ENCODE measurements around the gene VASP. TPM values are rescaled to one million over a fixed set of nuclear protein-coding genes. Genes with fewer than 3 reads are reported as not detected.

The VASP gene
- total and polyA plus RNA-seq, 10 donors: 146 to 386 (median 199) TPM

DNA sequence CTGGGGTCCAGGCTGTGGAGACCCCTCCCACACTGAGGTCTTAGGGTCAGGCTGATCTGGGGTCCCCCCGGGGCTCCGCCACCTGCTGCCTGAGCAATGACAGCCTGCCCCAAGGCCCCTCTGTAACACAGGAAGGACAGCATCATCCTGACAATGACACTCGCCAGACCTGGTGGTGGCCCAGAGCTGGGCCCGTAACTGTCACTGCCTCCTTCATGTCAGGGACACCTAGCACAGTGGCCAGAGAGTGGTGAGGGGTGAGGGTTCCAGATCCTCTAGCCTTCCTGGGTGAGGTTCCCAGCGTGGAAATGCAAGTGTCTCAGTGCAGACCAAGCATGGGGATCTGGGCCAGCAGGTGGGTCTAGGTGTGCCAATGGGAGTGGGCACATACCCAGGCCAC, 49.6 kb downstream of the VASP start:
- TF ChIP-seq, protein P1, sequence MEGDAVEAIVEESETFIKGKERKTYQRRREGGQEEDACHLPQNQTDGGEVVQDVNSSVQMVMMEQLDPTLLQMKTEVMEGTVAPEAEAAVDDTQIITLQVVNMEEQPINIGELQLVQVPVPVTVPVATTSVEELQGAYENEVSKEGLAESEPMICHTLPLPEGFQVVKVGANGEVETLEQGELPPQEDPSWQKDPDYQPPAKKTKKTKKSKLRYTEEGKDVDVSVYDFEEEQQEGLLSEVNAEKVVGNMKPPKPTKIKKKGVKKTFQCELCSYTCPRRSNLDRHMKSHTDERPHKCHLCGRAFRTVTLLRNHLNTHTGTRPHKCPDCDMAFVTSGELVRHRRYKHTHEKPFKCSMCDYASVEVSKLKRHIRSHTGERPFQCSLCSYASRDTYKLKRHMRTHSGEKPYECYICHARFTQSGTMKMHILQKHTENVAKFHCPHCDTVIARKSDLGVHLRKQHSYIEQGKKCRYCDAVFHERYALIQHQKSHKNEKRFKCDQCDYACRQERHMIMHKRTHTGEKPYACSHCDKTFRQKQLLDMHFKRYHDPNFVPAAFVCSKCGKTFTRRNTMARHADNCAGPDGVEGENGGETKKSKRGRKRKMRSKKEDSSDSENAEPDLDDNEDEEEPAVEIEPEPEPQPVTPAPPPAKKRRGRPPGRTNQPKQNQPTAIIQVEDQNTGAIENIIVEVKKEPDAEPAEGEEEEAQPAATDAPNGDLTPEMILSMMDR (IDR thresholded peaks at IDR 0.05 in 8 of 11, conservative IDR thresholded peaks at IDR 0.05 in 3 of 11): no peak
- TF ChIP-seq POLR2AphosphoS5 (IDR thresholded peaks at IDR 0.05) (no peak), POLR2A (IDR thresholded peaks at IDR 0.05) (no peak)
- DNase-seq: no peak
- 86 to 100% (median 92%) methylated on average over 2 to 5 of the region's 5 CpGs for WGBS, 5 donors
- peaks cover 3 to 28% (median 12%) of the 10 kb centered on the region in 6 donors for H3K36me3 ChIP-seq
- no peak overlapping the region for H3K4me3 ChIP-seq
- no peaks in the 10 kb centered on the region for H3K27me3 ChIP-seq (replicated peaks in 1 of 7)
- no peaks in the 10 kb centered on the region for H3K9me3 ChIP-seq
- intact Hi-C loops (cut with DNase I; ENCODE audit: low total_unique reads): no loop called here
- no peak overlapping the region for H3K27ac ChIP-seq
- peaks cover 0 to 40% (median 20%) of the 10 kb centered on the region in 6 donors for H3K4me1 ChIP-seq

DNA sequence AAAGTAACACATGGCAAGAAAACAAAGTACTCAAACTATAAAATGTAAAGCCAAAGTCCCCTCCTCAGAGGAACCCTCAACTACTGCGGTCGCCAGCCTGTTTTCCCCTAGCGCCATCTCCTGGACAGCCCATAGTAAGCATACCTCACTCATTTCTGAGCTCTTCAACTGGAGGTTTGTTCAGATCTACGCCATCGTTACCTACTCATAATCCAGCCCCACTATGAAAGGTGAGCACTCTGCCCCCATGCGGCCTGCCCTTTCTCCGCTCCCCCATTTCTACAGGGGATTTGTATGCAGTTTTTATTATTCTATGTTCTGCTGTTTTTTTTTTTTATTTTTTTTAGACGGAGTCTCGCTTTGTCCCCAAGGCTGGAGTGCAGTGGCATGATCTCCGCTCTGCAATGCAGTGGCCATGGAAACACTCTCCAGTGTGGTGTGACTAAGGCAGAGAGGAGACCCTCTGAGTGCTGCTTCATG, 51.2 kb downstream of the VASP start:
- Histone ChIP-seq H3K9me3 (no peaks in the 10 kb centered on the region), H3K27ac (peak overlapping the region in 1 of 8 donors; percentile 23), H3K4me3 (no peak overlapping the region), H3K27me3 (replicated peaks in 1 of 7) (no peaks in the 10 kb centered on the region), H3K4me1 (peaks cover 0 to 56% (median 34%) of the 10 kb centered on the region in 6 donors), H3K36me3 (peaks cover 1 to 17% (median 3%) of the 10 kb centered on the region in 6 donors)
- intact Hi-C loops (cut with DNase I; ENCODE audit: low total_unique reads): no loop called here
- 31 to 41% (median 34%) methylated on average over 10 of the region's 10 CpGs for WGBS, 5 donors
- TF ChIP-seq POLR2AphosphoS5 (IDR thresholded peaks at IDR 0.05): peak in 1 of 3 donors; percentile 54
- no peak for TF ChIP-seq POLR2A (IDR thresholded peaks at IDR 0.05)
- TF ChIP-seq, protein P1 (IDR thresholded peaks at IDR 0.05 in 8 of 11, conservative IDR thresholded peaks at IDR 0.05 in 3 of 11): peak; percentile 53 to 86 (median 74)
- DNase-seq: peak; percentile 86

- Histone ChIP-seq H3K9me3 (no peaks in the 10 kb centered on the region), H3K4me3 (no peak overlapping the region), H3K36me3 (peaks cover 0 to 9% (median 0%) of the 10 kb centered on the region in 6 donors), H3K27me3 (replicated peaks in 1 of 7) (no peaks in the 10 kb centered on the region), H3K27ac (no peak overlapping the region), H3K4me1 (peaks cover 0 to 72% (median 49%) of the 10 kb centered on the region in 6 donors)
- intact Hi-C loops (cut with DNase I; ENCODE audit: low total_unique reads): no loop called here
- no peak for DNase-seq
- TF ChIP-seq POLR2A (IDR thresholded peaks at IDR 0.05): no peak
- TF ChIP-seq, protein P1 (IDR thresholded peaks at IDR 0.05 in 8 of 11, conservative IDR thresholded peaks at IDR 0.05 in 3 of 11): no peak
- TF ChIP-seq POLR2AphosphoS5 (IDR thresholded peaks at IDR 0.05): no peak
- WGBS, 5 donors: 83 to 95% (median 92%) methylated on average over 5 of the region's 5 CpGs
These were observed 52.8 kb downstream of the VASP start for GRCh38 chr19:45560038-45560437.

DNA sequence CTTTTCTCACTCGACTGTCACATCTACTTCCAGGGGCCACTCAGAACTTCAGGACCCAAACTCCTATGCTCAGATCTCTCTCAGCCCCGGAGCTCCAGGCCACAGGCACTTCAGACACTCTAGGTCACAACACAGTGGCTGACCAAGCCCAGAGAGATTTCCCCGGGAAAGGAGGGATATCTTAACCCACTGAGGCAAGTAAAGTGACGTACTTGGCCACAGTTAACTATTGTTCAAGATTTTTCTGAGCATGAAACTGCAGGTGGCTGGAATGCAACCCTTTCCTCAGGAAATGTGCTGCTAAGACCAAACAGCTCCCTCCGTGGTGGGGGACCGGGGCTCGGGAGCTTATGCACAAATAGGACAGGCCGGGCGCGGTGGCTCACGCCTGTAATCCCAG, 53.4 kb downstream of the VASP start:
- 82 to 93% (median 89%) methylated on average over 10 to 11 of the region's 11 CpGs for WGBS, 5 donors
- H3K9me3 ChIP-seq: no peaks in the 10 kb centered on the region
- H3K27ac ChIP-seq: peak overlapping the region in 2 of 8 donors; percentile 3 to 89
- intact Hi-C loops (cut with DNase I; ENCODE audit: low total_unique reads): no loop called here
- peaks cover 0 to 9% (median 0%) of the 10 kb centered on the region in 6 donors for H3K36me3 ChIP-seq
- DNase-seq: no peak
- H3K4me1 ChIP-seq: peaks cover 0 to 77% (median 50%) of the 10 kb centered on the region in 6 donors
- no peak overlapping the region for H3K4me3 ChIP-seq
- TF ChIP-seq, protein P1 (IDR thresholded peaks at IDR 0.05 in 8 of 11, conservative IDR thresholded peaks at IDR 0.05 in 3 of 11): no peak
- no peak for TF ChIP-seq POLR2A (IDR thresholded peaks at IDR 0.05)
- no peak for TF ChIP-seq POLR2AphosphoS5 (IDR thresholded peaks at IDR 0.05)
- H3K27me3 ChIP-seq (replicated peaks in 1 of 7): no peaks in the 10 kb centered on the region

Data from spleen (tissue), 11 donors.